ENCODE data around the gene APH1B.
"Not testable (repeated sequence)": the region's sequence is repeated elsewhere in the genome, so short reads cannot be mapped to it uniquely, and the experiment has no call there.

The APH1B gene

DNA sequence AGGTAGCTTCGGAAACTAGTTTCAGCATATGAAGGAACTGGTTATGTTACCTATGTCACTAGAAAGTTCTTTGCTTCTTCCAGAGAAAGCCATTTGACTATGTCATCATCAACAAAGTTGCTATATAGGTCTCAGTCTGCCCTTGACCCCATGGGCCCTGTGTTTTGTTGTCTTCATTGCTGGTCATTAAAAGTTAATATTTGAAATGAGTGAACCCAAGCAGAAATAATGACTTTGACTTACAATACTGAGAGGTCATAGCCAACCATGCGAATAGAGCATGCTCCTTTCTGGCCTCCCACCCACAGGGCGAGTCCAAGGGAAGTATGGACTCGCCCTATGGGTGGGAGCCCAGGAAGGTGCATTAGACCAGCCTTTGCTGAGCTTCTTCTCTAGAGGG lies 40.9 kb downstream of the APH1B start:
- Histone ChIP-seq H3K36me3 (ENCODE audit: insufficient read depth, low read length) (no peaks in the 10 kb centered on the region), H3K9me3 (ENCODE audit: insufficient read depth, low read depth, low read length) (no peaks in the 10 kb centered on the region), H3K27ac (ENCODE audit: low read depth, low read length) (no peak overlapping the region), H3K4me3 (ENCODE audit: low read length) (no peak overlapping the region), H3K9ac (ENCODE audit: low read depth, low read length) (no peak overlapping the region), H3K4me1 (ENCODE audit: insufficient read depth, low read length) (peaks cover 32% of the 10 kb centered on the region), H3K27me3 (ENCODE audit: insufficient read depth, low read length) (no peaks in the 10 kb centered on the region)
- 98% methylated on average over 4 of the region's 4 CpGs for WGBS

GRCh38 chr15:63319065-63319464 lies 41.7 kb downstream of the APH1B start:
- no CpG with 5 or more reads among the region's 3 CpGs for WGBS
- Histone ChIP-seq H3K4me1 (ENCODE audit: insufficient read depth, low read length) (peaks cover 34% of the 10 kb centered on the region), H3K4me3 (ENCODE audit: low read length) (no peak overlapping the region), H3K9ac (ENCODE audit: low read depth, low read length) (no peak overlapping the region), H3K9me3 (ENCODE audit: insufficient read depth, low read depth, low read length) (no peaks in the 10 kb centered on the region), H3K27me3 (ENCODE audit: insufficient read depth, low read length) (no peaks in the 10 kb centered on the region), H3K27ac (ENCODE audit: low read depth, low read length) (no peak overlapping the region), H3K36me3 (ENCODE audit: insufficient read depth, low read length) (no peaks in the 10 kb centered on the region)

DNA sequence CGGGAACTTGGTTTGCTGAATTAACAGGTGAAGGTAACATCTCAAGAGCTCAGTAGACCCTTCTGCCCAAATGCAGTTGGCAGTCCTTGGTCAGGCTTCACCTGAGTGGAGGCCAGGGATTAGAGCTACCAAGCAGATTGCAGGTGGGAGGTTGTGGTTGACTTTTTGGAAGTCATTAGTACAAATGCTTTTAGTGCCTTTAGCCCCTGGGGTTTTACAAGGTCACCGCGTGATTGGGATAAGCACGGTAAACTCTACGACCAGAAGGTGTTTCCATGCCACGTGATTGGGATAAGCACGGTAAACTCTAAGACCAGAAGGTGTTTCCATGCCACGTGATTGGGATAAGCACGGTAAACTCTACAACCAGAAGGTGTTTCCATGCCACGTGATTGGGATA lies 43.0 kb downstream of the APH1B start:
- H3K4me3 ChIP-seq (ENCODE audit: low read length); H3K27me3 ChIP-seq (ENCODE audit: insufficient read depth, low read length); H3K36me3 ChIP-seq (ENCODE audit: insufficient read depth, low read length); H3K9me3 ChIP-seq (ENCODE audit: insufficient read depth, low read depth, low read length); H3K27ac ChIP-seq (ENCODE audit: low read depth, low read length); H3K9ac ChIP-seq (ENCODE audit: low read depth, low read length): not testable (repeated sequence)
- peaks cover 20% of the 10 kb centered on the region for H3K4me1 ChIP-seq (ENCODE audit: insufficient read depth, low read length)
- 94% methylated on average over 7 of the region's 10 CpGs for WGBS

GRCh38 chr15:63320981-63321380 lies 43.6 kb downstream of the APH1B start:
- H3K27me3 ChIP-seq (ENCODE audit: insufficient read depth, low read length); H3K9ac ChIP-seq (ENCODE audit: low read depth, low read length); H3K36me3 ChIP-seq (ENCODE audit: insufficient read depth, low read length); H3K4me3 ChIP-seq (ENCODE audit: low read length); H3K9me3 ChIP-seq (ENCODE audit: insufficient read depth, low read depth, low read length); H3K27ac ChIP-seq (ENCODE audit: low read depth, low read length): not testable (repeated sequence)
- 96% methylated on average over 7 of the region's 11 CpGs for WGBS
- H3K4me1 ChIP-seq (ENCODE audit: insufficient read depth, low read length), result peaks cover 17% of the 10 kb centered on the region; the same call in 1 of the 2 replicates

GRCh38 chr15:63321462-63321861 lies 44.1 kb downstream of the APH1B start:
- H3K4me1 ChIP-seq (ENCODE audit: insufficient read depth, low read length), result peaks cover 13% of the 10 kb centered on the region; the same call in 1 of the 2 replicates
- no peak overlapping the region for H3K27ac ChIP-seq (ENCODE audit: low read depth, low read length)
- no peaks in the 10 kb centered on the region for H3K36me3 ChIP-seq (ENCODE audit: insufficient read depth, low read length)
- no peak overlapping the region for H3K4me3 ChIP-seq (ENCODE audit: low read length)
- no peaks in the 10 kb centered on the region for H3K27me3 ChIP-seq (ENCODE audit: insufficient read depth, low read length)
- H3K9ac ChIP-seq (ENCODE audit: low read depth, low read length), result no peak overlapping the region
- WGBS, result 95% methylated on average over 29 of the region's 29 CpGs
- H3K9me3 ChIP-seq (ENCODE audit: insufficient read depth, low read depth, low read length), result no peaks in the 10 kb centered on the region

- peaks cover 13% of the 10 kb centered on the region; the same call in 1 of the 2 replicates for H3K4me1 ChIP-seq (ENCODE audit: insufficient read depth, low read length)
- no peaks in the 10 kb centered on the region for H3K36me3 ChIP-seq (ENCODE audit: insufficient read depth, low read length)
- H3K9ac ChIP-seq (ENCODE audit: low read depth, low read length), result no peak overlapping the region
- no peak overlapping the region for H3K4me3 ChIP-seq (ENCODE audit: low read length)
- 80% methylated on average over 4 of the region's 4 CpGs for WGBS
- H3K9me3 ChIP-seq (ENCODE audit: insufficient read depth, low read depth, low read length), result no peaks in the 10 kb centered on the region
- no peak overlapping the region for H3K27ac ChIP-seq (ENCODE audit: low read depth, low read length)
- no peaks in the 10 kb centered on the region for H3K27me3 ChIP-seq (ENCODE audit: insufficient read depth, low read length)
Measured at GRCh38 chr15:63322541-63322940, 45.1 kb downstream of the APH1B start.

DNA sequence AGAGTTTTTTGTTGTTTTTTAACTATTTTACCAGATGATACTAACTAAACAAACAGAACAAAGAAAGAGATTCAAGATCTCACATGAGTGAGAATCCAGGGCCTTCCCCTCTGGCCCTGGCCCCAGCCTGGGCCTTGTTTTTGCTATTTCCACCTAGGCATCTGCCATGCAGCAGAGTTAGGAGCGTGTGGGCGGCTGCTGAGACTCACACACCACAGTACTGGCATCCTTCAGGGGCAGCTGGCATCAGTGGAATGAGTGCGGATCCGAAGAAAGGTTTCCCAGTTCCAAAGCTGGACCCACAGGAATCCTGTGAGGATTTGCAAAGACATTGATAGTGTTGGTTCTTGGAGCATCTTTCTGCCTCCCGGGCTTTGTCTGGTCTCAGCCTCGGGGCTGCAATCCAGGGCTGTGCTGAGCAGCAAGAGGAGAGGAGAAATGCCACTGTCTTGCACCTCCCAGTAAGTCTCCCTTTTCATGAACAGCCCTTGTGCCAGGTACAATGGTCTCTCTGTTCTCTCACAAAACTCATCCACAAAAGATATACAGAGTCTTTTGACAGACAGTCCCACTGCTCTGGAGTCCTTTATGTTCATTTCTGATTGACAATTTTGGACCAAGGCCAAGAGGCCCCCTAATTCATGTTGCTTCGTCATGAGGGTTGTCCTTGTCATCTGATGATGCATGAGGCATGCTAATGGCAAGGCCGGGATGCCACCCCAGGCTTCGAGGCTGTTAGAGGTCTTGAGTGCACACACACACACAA lies 46.6 kb downstream of the APH1B start:
- H3K9ac ChIP-seq (ENCODE audit: low read depth, low read length), result no peak overlapping the region
- H3K27ac ChIP-seq (ENCODE audit: low read depth, low read length), result no peak overlapping the region
- no peak overlapping the region for H3K4me3 ChIP-seq (ENCODE audit: low read length)
- 91% methylated on average over 9 of the region's 9 CpGs for WGBS
- no peaks in the 10 kb centered on the region for H3K27me3 ChIP-seq (ENCODE audit: insufficient read depth, low read length)
- peaks cover 13% of the 10 kb centered on the region; the same call in 1 of the 2 replicates for H3K4me1 ChIP-seq (ENCODE audit: insufficient read depth, low read length)
- no peaks in the 10 kb centered on the region for H3K9me3 ChIP-seq (ENCODE audit: insufficient read depth, low read depth, low read length)
- H3K36me3 ChIP-seq (ENCODE audit: insufficient read depth, low read length), result no peaks in the 10 kb centered on the region

DNA sequence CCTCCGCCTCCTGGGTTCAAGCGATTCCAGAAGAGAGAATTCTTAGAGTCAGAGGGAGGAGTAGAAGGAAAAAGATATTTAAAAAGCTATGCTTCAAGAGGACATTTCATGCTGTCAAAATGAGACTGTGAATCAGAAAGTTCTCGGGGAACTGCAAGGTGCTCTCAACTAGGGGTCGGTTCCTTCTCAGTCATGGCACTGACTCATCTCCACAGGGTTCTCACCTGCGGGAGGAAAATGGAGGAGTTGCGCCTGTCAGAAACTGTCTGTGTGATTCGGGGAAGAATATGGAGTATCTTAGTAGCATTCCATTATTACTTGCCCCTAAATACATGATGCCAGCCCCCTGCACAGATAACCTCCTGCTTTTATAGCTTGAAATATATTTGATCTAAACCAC lies 47.4 kb downstream of the APH1B start:
- H3K4me3 ChIP-seq (ENCODE audit: low read length), result no peak overlapping the region
- H3K9ac ChIP-seq (ENCODE audit: low read depth, low read length), result no peak overlapping the region
- no peaks in the 10 kb centered on the region for H3K27me3 ChIP-seq (ENCODE audit: insufficient read depth, low read length)
- no peaks in the 10 kb centered on the region for H3K36me3 ChIP-seq (ENCODE audit: insufficient read depth, low read length)
- no peaks in the 10 kb centered on the region for H3K9me3 ChIP-seq (ENCODE audit: insufficient read depth, low read depth, low read length)
- H3K27ac ChIP-seq (ENCODE audit: low read depth, low read length), result no peak overlapping the region
- WGBS, result 97% methylated on average over 6 of the region's 7 CpGs
- peaks cover 13% of the 10 kb centered on the region; the same call in 1 of the 2 replicates for H3K4me1 ChIP-seq (ENCODE audit: insufficient read depth, low read length)

- Histone ChIP-seq H3K27me3 (ENCODE audit: insufficient read depth, low read length) (no peaks in the 10 kb centered on the region), H3K4me1 (ENCODE audit: insufficient read depth, low read length) (peaks cover 10% of the 10 kb centered on the region; the same call in 1 of the 2 replicates), H3K9me3 (ENCODE audit: insufficient read depth, low read depth, low read length) (no peaks in the 10 kb centered on the region), H3K4me3 (ENCODE audit: low read length) (no peak overlapping the region), H3K27ac (ENCODE audit: low read depth, low read length) (no peak overlapping the region), H3K9ac (ENCODE audit: low read depth, low read length) (no peak overlapping the region), H3K36me3 (ENCODE audit: insufficient read depth, low read length) (no peaks in the 10 kb centered on the region)
- 93% methylated on average over 12 of the region's 12 CpGs for WGBS
Measured at GRCh38 chr15:63327648-63328421, 50.4 kb downstream of the APH1B start.

- H3K27me3 ChIP-seq (ENCODE audit: insufficient read depth, low read length), result no peaks in the 10 kb centered on the region
- 0 out of 2 replicates have a peak, but pooled peaks cover 3% of the 10 kb centered on the region for H3K4me1 ChIP-seq (ENCODE audit: insufficient read depth, low read length)
- no peak overlapping the region for H3K27ac ChIP-seq (ENCODE audit: low read depth, low read length)
- WGBS, result 93% methylated on average over 5 of the region's 5 CpGs
- no peaks in the 10 kb centered on the region for H3K9me3 ChIP-seq (ENCODE audit: insufficient read depth, low read depth, low read length)
- H3K36me3 ChIP-seq (ENCODE audit: insufficient read depth, low read length), result no peaks in the 10 kb centered on the region
- no peak overlapping the region for H3K4me3 ChIP-seq (ENCODE audit: low read length)
- no peak overlapping the region for H3K9ac ChIP-seq (ENCODE audit: low read depth, low read length)
Measured at GRCh38 chr15:63329567-63330350, 52.4 kb downstream of the APH1B start.

GRCh38 chr15:63330926-63331325 lies 53.5 kb downstream of the APH1B start:
- Histone ChIP-seq H3K27ac (ENCODE audit: low read depth, low read length) (no peak overlapping the region), H3K9ac (ENCODE audit: low read depth, low read length) (no peak overlapping the region), H3K9me3 (ENCODE audit: insufficient read depth, low read depth, low read length) (no peaks in the 10 kb centered on the region), H3K4me3 (ENCODE audit: low read length) (no peak overlapping the region), H3K4me1 (ENCODE audit: insufficient read depth, low read length) (0 out of 2 replicates have a peak, but pooled peaks cover 3% of the 10 kb centered on the region), H3K27me3 (ENCODE audit: insufficient read depth, low read length) (no peaks in the 10 kb centered on the region), H3K36me3 (ENCODE audit: insufficient read depth, low read length) (no peaks in the 10 kb centered on the region)
- 95% methylated on average over 10 of the region's 10 CpGs for WGBS

Data from HUES64 (cell line).